ENCODE results near the gene UNC50. TPM values are rescaled to one million over a fixed set of nuclear protein-coding genes. Genes with fewer than 3 reads are reported as not detected.
"Not testable (repeated sequence)": the region's sequence is repeated elsewhere in the genome, so short reads cannot be mapped to it uniquely, and the experiment has no call there.

Gene UNC50
- total RNA-seq, 1 experiment from 2014 or later, result 50.8 TPM

DNA sequence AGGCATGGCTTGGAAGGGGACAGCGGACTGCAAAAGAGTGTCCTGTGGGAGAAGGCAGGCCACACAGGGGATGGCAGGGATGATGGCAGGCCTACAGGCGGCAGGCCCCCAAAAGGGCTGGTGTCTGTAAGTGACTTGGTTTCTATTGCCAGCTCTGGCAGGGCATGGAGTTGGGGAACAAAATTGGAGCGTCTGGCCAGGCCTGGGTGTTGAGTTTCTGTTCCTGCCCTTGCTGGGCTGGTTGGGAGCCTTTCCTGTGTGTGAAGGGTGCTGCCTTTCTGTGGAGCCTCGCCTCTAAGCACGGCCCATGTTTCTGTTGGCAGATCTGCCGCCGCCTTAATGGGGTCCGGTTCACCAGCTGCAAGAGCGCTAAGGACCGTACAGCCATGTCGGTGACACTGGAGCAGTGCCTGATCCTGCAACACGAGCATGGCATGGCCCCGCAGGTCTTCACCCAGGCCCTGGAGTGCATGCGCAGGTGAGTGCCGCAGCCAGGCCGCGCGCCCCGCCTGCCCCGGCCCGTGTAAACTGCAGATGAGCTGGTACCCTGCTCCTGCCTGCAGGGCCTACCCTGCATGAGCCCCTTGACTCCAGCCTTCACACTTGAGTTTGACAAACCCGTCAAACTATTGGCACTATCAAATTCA is 31.6 kb upstream of the UNC50 start:
- no peak for DNase-seq (ENCODE audit: low read depth)

DNA sequence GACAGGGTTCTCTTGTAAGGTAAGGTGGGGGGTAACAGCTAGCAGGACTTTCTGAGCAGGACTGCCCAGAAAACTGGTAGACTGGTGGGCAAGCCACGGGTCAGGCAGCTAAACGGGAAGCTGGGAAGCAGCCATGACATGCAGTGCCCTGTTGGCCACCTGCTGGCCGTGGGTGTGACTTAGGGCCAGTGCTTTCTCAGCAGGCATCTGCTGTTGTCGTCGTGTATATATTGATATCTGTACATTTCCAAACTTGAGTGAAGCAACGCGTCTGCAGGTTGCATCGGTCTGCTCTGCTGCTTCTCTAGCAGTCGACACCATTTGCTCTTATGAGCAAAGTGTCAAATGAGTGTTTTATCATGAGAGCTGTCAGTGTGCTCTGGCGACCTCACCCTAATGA is 31.1 kb upstream of the UNC50 start:
- no peak for DNase-seq (ENCODE audit: low read depth)

DNA sequence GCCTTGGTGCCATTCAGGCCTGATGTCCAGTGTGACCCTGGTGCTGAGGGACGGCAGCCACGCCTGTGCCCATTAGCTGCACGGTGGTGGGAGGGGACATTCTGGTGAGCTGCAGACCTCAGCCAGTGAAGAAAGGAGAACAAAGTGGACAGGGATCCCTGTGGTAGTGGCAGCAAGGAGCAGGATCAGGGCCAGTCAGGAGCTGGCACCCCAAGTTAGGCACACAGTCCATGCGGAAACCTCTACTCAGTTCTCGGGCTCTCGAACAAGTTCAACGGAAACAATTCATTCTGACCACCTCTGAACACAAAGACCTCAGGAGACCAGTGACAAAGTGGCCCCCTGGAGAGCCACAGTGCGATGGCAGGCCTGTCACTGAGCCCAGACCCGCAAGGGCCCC is 30.2 kb upstream of the UNC50 start:
- no peak for DNase-seq (ENCODE audit: low read depth)

DNA sequence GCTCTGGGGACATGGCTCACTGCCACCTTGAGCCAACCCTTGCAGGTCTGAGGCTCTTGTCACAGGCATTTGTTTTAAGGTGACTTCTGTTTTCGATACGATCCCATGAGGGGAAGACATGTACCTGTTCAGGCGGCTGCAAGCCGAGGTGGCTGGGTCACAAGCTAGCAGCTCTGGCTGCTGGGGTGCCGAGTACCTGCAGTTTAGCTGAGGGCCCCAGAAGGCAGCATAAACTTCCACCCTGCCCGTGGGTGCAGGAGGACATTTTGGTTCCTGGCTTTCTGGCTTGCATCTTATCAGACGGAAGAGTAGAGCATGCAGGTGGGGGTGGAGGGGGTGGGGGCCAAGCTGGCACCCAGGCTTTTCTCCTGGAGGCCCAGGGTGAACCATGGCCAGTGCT is 28.5 kb upstream of the UNC50 start:
- DNase-seq (ENCODE audit: low read depth), result no peak

DNA sequence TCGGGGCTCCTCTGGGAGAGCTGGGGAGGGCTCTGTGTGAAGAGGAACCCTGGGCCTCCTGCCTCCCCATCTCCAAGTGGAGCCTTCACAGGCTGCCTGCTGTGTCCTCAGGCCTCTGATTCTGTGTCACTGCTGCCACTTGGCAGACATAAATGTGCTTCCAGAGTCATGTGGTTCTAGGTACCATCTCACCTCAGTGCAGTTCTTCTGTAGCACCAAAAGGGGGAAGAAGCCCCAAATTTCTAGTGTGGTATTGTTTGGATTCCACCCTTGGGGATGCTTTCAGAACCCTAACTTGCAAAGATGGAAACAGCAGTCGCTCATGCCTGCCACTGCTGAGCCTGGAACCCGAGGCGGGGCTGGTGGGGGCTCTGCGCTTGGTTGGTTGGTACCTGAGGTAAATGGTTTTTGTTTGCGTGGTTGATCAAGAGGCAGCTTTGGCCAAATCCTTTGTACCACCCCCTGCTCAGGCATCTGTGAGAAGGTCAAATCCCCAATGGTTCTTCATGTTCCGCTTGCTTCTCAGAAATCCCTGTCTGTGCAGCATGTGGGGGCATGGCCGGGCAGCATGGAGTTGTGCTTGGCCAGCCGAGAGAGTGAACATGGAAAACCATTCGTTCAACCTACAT is 27.6 kb upstream of the UNC50 start:
- DNase-seq (ENCODE audit: low read depth), result no peak

DNA sequence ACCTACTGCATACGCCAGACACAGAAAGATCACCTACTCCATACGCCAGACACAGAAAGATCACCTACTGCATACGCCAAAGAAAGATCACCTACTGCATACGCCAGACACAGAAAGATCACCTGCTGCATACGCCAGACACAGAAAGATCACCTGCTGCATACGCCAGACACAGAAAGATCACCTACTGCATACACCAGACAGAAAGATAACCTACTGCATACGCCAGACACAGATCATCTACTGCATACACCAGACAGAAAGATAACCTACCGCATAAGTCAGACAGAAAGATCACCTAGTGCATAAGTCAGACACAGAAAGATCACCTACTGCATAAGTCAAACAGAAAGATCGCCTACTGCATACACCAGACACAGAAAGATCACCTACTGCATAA is 25.9 kb upstream of the UNC50 start:
- DNase-seq (ENCODE audit: low read depth), result no peak

DNA sequence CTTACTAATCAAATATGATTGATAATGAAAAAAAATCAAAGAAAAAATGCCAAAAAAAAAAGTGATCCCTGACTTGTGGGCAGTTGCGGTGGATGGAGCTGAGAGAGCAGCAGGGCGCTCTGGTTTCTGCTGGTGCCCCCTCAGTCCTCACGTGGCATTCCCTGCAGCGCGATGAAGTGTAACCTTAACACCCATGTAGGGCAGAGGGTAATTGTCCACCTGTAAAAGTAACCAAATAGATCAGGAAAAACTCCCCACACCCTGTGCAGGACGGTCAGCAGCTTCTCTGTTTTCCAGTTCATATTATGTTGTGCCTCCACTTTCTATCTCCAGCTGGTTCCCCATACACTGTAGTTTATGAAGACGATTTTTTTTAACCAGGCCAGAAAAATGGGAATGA is 25.1 kb upstream of the UNC50 start:
- no peak for DNase-seq (ENCODE audit: low read depth)

DNA sequence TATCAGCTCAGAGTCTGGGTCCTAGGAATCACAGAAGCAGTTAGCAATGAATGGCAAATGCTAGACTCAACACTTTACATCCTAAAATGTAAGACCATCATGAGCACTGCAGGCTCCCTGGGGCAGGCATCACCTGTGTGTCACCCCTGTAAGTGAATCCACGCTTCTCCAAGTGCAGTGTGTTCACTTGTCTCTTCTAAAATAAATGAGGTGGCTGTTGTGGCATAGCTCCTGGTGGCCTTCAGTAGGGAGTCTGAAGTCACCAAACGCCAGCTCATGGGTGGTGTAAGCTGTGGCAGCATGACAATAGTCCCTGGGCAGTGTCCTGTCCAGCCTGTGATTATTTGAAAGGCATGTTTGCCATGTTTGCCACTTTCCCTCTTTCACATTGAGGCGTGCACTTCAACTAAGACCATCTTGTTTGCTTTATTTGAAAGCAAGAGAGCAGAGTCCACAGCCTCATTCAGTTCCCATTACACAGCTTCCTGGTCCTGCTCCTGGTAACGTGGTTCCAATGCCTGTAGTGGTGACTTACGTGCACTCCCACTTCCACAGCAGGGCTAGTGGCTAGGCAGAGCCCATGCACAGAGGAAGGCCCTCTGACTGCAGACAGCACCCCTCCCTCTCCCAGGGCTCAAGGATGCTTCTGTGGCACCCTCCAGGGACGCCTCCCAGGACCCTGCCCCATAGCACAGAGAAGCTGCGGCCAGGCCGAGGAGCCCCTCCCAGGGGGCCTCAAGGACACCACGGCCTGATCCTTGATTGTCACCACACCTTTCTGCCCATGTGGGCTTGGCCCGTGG is 24.4 kb upstream of the UNC50 start:
- no peak for DNase-seq (ENCODE audit: low read depth)

DNA sequence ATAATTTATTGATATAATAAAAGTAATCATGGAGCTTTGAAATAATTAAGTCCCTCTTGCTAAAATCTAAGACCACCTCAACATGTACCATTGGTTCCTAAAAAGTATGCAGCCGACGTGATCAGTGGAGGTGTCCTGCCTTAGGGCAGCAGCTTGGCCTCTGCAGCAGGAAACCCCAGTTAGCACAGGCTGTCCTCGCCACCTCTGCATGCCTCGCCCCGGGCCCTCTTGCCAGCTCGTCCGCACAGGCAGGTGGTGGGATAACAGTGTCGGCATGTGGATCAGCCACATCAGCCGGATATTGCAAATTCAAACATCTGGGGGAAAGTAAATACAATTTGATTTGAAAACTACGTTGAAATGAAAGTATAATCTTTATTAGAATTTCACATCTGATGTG is 23.0 kb upstream of the UNC50 start:
- DNase-seq (ENCODE audit: low read depth), result no peak

DNA sequence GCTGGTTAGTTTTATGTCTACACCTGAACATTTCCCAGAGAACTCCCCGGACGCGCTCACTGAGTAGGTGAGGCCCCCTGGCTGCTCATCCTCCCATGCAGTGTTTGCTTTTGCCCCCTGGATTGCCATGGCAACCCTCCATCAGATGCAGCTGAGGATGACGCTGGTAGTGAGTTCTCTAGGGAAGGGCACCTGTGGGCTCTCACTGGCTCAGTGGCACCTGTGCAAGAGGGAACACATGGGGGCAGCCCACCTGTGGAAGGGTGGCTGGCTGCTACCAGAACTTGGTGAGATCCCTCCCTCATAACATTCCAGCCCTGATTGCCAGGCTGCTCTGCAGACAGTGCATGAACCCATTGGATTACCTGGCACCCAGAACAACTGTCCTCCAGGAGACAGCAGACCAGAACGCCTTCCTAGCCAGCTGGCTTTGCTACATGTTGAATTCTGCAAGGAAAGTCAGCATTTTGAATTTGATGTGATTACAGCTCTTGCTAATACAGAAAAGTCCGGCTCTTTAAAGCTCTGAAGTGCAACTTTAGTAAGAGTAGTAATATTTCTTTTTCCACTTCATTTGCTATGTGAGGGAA is 21.7 kb upstream of the UNC50 start:
- no peak for DNase-seq (ENCODE audit: low read depth)

DNA sequence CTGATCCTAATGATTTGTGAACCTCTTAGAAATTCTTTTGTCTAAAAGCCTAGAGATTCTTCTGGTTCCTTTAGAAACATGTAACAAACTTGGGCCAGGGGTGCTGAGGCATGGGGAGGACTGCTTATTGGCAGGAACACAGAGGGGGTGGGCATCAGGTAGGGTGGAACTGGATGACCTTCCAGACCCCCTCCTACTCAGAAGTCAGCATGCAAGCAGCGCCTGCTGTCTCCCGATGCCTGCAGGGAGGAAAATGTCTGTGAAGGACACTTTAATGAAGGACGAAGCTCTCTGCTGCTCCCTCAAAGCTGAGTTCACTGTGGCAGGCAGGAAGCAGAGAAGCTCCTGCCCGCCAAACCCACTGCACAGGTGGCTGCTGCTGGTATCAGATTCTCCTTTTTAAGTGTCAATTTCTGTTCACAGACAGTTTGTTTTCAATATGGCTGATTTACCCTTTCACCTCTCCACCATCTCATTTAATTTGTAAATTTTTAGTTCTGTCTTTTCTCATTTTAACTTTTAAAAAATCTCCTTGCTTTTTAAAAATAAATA is 19.4 kb upstream of the UNC50 start:
- no peak for DNase-seq (ENCODE audit: low read depth)

DNA sequence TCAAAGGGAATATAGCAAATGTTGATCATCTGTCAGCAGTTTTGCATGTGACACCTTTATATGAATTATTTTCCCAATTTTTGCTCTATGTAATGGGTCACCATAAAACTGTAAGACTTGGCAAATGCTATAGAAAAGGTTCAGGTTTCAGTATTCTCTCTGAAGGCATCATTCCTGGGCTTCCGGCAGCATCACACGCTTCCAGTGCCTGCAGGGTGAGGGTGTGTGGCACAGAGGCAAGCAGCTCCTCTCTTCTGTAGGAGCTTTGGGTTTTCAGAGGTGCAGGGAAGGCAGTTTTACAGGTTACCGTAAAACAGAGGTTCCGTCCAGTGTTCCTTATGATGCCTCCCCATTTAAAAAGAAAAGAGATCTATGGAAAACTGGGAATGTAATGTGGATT is 18.9 kb upstream of the UNC50 start:
- DNase-seq (ENCODE audit: low read depth), result no peak

DNA sequence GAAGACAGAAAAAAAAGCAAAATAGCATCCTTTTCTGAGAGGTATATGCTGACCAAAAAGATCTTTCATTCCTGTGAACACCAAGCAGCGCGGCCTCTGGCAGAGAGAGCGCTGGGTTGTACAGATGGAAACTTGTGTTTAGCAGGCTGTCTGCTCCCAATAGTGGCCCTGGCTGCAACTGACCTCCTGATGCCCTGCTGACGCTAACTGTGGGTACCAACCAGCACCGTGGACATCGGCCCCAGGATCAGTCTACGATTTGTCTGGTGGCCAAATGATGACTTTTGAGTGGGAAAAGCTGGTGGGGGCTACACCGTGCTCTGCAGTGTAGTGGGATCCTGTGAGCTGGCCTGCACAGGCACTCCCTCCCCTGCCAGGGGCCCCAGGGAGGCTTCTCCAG is 15.8 kb upstream of the UNC50 start:
- DNase-seq (ENCODE audit: low read depth), result no peak

DNA sequence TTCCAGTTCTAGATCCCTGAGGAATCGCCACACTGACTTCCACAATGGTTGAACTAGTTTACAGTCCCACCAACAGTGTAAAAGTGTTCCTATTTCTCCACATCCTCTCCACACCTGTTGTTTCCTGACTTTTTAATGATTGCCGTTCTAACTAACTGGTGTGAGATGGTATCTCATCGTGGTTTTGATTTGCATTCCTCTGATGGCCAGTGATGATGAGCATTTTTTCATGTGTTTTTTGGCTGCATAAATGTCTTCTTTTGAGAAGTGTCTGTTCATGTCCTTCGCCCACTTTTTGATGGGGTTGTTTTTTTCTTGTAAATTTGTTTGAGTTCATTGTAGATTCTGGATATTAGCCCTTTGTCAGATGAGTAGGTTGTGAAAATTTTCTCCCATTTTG is 13.7 kb upstream of the UNC50 start:
- not testable (repeated sequence) for DNase-seq (ENCODE audit: low read depth)

DNA sequence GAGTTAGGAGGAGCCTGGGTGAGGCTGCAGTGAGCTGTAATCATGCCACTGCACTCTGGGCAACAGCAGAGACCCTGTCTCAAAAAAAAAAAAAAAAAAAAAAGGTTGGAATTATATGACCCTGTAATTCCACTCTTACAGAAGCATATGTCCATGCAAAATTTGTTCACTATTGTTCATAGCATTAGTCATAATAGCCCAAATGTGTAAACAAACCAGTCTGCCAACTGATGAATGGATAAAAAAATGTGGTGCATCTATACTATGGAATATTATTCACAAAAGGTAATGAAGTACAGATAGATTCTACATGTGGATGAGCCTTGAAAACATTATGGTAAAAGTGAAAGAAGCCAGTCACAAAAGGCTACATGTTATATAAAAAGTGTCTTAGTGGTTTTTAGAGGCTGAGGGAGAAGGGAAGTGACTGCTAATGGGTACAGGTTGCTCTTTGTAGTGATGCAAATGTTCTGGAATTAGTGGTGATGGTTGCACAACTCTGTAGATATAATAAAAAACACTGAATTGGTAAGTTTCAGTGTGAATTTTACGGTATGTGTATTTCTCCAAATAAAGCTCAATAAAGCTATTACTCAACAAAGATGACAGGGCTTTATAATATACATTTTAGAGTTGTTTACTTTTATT is 9.5 kb upstream of the UNC50 start:
- no peak for DNase-seq (ENCODE audit: low read depth)

DNA sequence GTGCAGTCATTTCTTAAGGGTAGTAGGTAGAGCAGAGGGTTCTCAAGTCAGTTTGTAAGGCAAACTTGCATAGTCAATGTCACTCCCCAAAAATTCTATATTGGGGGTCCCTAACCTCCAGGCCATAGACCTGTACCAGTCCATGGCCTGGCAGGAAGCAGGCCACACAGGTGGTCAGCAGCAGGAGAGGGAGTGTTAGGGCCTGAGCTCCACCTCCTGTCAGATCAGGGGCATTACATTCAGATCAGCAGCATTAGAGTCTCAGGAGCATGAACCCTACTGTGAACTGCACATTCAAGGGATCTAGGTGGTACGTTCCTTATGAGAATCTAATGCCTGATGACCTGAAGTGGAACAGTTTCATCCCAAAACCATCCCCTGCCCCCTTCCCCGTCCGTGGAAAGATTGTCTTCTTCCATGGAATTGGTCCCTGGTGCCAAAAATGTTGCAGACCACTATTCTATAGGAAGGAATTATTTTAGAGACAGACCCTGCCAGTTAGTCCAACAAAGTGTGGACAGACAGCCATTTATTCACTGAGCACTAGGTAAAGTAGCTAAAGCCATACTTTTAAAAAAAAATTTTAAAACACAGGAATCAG is 6.8 kb upstream of the UNC50 start:
- peak; percentile 42 for DNase-seq (ENCODE audit: low read depth)

DNA sequence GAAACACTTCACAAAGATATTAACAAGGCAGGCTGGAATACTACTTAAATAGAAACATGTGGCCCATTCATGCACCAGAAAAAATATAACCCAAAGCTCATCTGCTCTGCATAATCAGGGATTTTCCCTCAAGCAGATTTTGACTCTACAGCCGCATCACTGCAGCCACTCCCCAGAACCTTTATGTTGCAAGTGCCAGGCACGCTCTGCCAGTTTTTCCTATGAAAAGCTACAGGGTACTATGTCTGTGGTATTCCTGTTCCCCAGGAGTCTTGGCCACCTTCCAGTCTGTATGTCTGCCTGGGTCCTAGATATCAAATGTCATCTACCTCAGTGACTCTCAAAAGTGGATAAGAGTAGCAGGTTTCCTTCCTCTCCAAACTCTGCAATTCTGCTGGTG is 3.8 kb upstream of the UNC50 start:
- no peak for DNase-seq (ENCODE audit: low read depth)

DNA sequence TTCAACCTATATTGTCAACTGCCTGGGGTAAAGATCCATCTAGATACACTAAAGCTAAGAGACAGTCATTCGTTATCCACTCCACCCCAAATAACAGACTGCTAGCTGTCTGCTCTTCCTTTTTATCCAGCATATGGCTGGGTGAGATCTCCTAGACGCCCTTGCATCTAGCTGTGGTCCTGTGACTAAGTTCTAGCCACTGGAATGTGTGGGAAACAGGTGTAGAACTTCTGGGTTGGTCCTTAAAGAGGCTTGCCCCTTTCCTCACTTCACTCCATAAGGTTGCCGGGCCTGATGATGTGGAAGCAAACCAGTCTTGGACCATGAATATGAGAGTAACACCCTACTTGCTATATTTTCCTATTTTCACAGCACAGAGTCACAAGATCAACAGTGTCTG is 3.3 kb upstream of the UNC50 start:
- DNase-seq (ENCODE audit: low read depth), result no peak

DNA sequence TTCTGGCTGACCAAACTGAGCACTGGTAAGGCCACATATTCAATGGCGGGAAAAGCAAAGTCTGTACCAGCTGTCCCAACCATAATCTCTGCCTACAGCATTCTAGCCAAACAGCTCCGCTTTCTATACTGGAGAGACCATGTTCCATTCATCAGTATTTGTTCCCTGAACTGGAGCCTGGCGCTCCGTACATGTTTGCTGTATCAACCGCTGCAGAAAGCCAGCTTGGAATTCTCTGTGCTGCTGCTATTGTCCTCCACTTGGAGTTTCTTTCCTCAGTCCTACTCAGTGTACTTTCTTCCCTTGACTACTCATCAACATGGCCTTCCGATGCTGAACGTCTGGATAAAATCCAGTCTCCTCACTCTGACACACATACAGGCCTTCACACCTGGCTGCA is 2.0 kb upstream of the UNC50 start:
- DNase-seq (ENCODE audit: low read depth), result no peak

DNA sequence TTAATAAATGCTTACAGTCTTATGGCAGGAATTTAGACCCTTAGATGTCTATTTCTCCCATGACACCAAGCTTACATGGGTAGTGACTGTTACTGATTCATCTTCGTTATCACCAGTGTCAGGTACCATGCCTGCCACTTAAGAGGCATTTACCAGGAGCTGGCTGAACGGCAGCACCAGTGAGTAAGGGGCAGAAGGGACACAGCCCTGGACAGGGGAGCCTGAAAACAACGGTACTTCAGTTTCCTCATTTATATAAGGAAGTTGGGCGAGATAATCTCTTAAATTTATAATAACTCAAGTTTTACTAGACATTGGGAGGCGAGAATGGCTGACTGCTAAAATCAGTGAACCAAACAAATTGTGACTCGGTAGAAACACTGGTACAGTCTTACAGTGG is 1.3 kb upstream of the UNC50 start:
- DNase-seq (ENCODE audit: low read depth), result no peak

DNA sequence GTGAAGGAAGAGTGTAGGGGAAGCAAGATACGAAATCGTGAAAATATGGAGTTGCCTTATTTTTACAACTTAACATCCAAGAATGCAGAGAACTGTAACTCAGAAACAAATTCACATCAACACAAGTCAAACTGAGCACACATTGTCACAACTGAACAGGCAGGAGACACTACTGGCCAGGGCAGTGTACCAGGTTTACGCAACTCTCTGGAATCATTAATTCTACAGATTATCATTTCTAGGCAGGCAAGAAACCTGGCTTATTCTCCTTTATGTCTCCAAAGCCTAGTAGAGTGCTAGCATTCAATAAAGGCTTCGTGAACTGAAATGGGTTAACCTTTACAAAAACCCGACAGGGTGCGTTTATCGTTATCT is 661 bp upstream of the UNC50 start:
- no peak for DNase-seq (ENCODE audit: low read depth)
